HEK293T (cell line): ENCODE measurements around the gene PBX1.

Source experiments
- CTCF ChIA-PET: fragments of 350-600 bp; formaldehyde crosslinking; extraction: SDS; loops from one replicate; lab custom pipeline; 2021; ENCODE audit warnings: antibody characterized with exemption, inconsistent platforms; lab: Yijun Ruan, JAX
- POLR2A ChIA-PET: fragments of 350-600 bp; formaldehyde crosslinking; extraction: SDS; loops from one replicate; lab custom pipeline; 2020; ENCODE audit warnings: antibody characterized with exemption, inconsistent platforms; lab: Yijun Ruan, JAX
- DNase-seq: peaks from one replicate; pipeline ENCODE4 v3.0.0; 2012; ENCODE audit warnings: mixed read lengths; ENCODE audit errors: extremely low spot score
- ARNT ChIP-seq: fragments of 450-650 bp; IDR thresholded peaks from 2 replicates; pipeline ENCODE4 v1.6.1; 2017; ENCODE audit warnings: mild to moderate bottlenecking
- BHLHE40 ChIP-seq: fragments of 450-650 bp; IDR thresholded peaks from 2 replicates; pipeline ENCODE4 v1.6.1; 2016; ENCODE audit warnings: mild to moderate bottlenecking, moderate library complexity, borderline replicate concordance
- CTBP1 ChIP-seq: fragments of 450-650 bp; IDR thresholded peaks from 2 replicates; pipeline ENCODE4 v1.6.1; 2016; ENCODE audit warnings: borderline replicate concordance
- ELF4 ChIP-seq: fragments of 450-650 bp; IDR thresholded peaks from 2 replicates; pipeline ENCODE4 v1.6.1; 2017; ENCODE audit warnings: antibody characterized with exemption
- FOXA1 ChIP-seq: fragments of 450-650 bp; IDR thresholded peaks from 2 replicates; pipeline ENCODE4 v1.6.1; 2016; ENCODE audit warnings: mild to moderate bottlenecking
- FOXK2 ChIP-seq: fragments of 450-650 bp; IDR thresholded peaks from 2 replicates; pipeline ENCODE4 v1.6.1; 2016; ENCODE audit warnings: mild to moderate bottlenecking
- FOXM1 ChIP-seq: fragments of 450-650 bp; IDR thresholded peaks from 2 replicates; pipeline ENCODE4 v1.6.1; 2017; ENCODE audit warnings: mild to moderate bottlenecking, borderline replicate concordance
- HDGF ChIP-seq: fragments of 450-650 bp; IDR thresholded peaks from 2 replicates; pipeline ENCODE4 v1.6.1; 2017; ENCODE audit warnings: antibody characterized with exemption, borderline replicate concordance
- L3MBTL2 ChIP-seq: fragments of 450-650 bp; conservative IDR thresholded peaks from 2 replicates; pipeline ENCODE4 v1.6.1; 2016; ENCODE audit warnings: mild to moderate bottlenecking
- LEF1 ChIP-seq: fragments of 450-650 bp; IDR thresholded peaks from 2 replicates; pipeline ENCODE4 v1.6.1; 2017; ENCODE audit warnings: mild to moderate bottlenecking, borderline replicate concordance
- NFRKB ChIP-seq: fragments of 450-650 bp; IDR thresholded peaks from 2 replicates; pipeline ENCODE4 v1.6.1; 2016; ENCODE audit warnings: mild to moderate bottlenecking, moderate library complexity
- PKNOX1 ChIP-seq: fragments of 450-650 bp; IDR thresholded peaks from 2 replicates; pipeline ENCODE4 v1.6.1; 2016
- SP1 ChIP-seq: fragments of 450-650 bp; IDR thresholded peaks from 2 replicates; pipeline ENCODE4 v1.6.1; 2017
- SUZ12 ChIP-seq: fragments of 450-650 bp; IDR thresholded peaks from 2 replicates; pipeline ENCODE4 v1.6.1; 2016; ENCODE audit warnings: mild to moderate bottlenecking
- TARDBP ChIP-seq: fragments of 450-650 bp; IDR thresholded peaks from 2 replicates; pipeline ENCODE4 v1.6.1; 2016
- ZNF384 ChIP-seq: fragments of 450-650 bp; IDR thresholded peaks from 2 replicates; pipeline ENCODE4 v1.6.1; 2016

Gene PBX1

DNA sequence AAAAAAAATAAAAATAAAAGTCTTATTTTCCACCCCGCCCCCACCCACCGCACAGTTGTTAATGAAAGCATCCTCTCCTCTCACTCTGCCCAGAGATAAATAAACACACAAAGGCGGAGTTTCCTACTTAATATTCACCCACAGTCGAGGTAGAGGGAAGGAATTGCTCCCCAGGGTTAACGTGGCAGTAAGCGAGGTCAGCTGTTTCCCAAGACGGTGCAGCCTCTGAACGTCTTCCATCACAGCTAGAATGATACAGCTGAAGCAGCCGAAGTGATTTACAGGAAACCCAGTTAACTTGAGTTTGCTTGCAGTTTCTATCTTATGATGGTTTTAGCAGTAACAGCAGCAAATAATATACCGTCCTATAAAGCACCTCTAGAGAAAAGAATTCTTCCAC is 283.9 kb downstream of the PBX1 start:
- ChIA-PET CTCF (no interaction called here), POLR2A (no interaction called here)
- no peak for DNase-seq
- TF ChIP-seq ARNT: no peak
- TF ChIP-seq LEF1: no peak
- no peak for TF ChIP-seq FOXA1
- no peak for TF ChIP-seq ZNF384
- TF ChIP-seq PKNOX1: no peak
- TF ChIP-seq SP1: no peak
- TF ChIP-seq CTBP1: no peak
- TF ChIP-seq NFRKB: no peak
- no peak for TF ChIP-seq BHLHE40
- TF ChIP-seq SUZ12: no peak
- TF ChIP-seq FOXK2: no peak
- TF ChIP-seq FOXM1: no peak
- no peak for TF ChIP-seq HDGF
- TF ChIP-seq L3MBTL2: no peak
- TF ChIP-seq TARDBP: no peak

DNA sequence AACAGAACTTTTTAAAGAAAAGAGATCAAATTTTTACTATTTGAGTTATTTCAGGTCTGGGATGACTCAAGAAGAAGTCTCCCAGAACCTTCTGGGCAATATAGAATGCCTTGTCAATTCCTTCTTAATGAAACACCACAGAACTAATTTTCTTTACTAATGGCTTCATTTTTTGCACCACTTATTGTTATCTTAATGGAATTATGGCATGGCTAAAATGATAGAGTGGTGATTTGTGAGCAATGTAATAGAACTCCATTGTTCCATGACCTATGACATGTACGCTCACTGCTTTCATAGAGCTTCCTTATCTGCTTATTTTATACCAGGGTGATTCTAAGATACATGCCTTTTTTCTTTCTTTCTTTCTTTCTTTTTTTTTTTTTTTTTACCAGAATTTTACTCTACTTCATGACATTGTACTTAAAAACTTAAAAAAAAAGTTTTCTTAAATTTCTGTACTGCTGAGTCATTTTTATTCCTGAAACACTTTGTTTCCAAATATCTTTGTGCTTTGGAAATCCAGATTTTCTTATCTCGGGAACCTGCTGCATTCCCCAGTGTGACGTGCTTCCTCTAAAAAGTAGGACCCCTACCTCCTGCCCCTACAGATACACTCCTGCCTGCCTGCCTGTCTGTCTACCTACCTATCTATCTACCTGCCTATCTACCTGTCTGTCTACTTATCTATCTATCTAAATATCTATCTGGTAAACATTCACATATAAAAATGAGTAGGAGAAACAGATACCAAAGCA is 284.9 kb downstream of the PBX1 start:
- ChIA-PET CTCF (no interaction called here), POLR2A (no interaction called here)
- no peak for TF ChIP-seq FOXM1
- DNase-seq: no peak

- DNase-seq: no peak
- TF ChIP-seq SP1: no peak
- no peak for TF ChIP-seq FOXM1
- no peak for TF ChIP-seq CTBP1
- POLR2A ChIA-PET: no interaction called here
- CTCF ChIA-PET: no interaction called here
Observed at GRCh38 chr1:164846731-164847691, 288.0 kb downstream of the PBX1 start.

DNA sequence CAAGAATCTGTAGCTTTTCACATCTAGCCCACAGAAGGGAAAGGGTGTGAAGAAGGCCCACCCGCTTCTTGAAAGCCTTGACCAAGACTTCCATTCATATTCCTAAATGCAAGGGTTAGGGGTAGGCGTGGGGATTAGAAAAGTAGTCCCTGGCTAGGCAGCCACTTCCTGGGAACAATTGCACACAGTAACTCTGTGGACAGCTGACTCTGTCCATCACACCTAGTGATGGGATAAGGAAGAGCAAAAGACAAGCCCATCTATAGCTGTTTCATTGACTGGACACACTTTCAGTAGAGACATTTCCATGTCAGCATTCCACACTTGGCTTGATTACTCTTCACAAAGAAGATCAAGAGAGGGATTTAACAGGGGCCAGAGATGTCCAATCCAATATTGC is 294.2 kb downstream of the PBX1 start:
- no peak for TF ChIP-seq SUZ12
- TF ChIP-seq FOXM1: no peak
- TF ChIP-seq TARDBP: no peak
- no peak for TF ChIP-seq ZNF384
- CTCF ChIA-PET: interaction anchor here (0.6 kb wide), 1 partner anchor 795 kb away, joined by 4 read pairs; no protein-coding TSS in a partner anchor
- DNase-seq: no peak
- POLR2A ChIA-PET: no interaction called here

- ChIA-PET CTCF (no interaction called here), POLR2A (no interaction called here)
- TF ChIP-seq ELF4 (no peak), FOXK2 (no peak), FOXM1 (no peak), ARNT (no peak), SUZ12 (no peak), HDGF (no peak), SP1 (no peak), CTBP1 (no peak), TARDBP (no peak), ZNF384 (no peak), LEF1 (no peak)
- DNase-seq: no peak
Observed at GRCh38 chr1:164855716-164856329, 296.8 kb downstream of the PBX1 start.

GRCh38 chr1:164856381-164856780 is 297.4 kb downstream of the PBX1 start:
- TF ChIP-seq CTBP1: no peak
- no peak for TF ChIP-seq SP1
- no peak for TF ChIP-seq FOXA1
- TF ChIP-seq NFRKB: no peak
- no peak for TF ChIP-seq LEF1
- no peak for TF ChIP-seq PKNOX1
- TF ChIP-seq L3MBTL2: no peak
- TF ChIP-seq FOXK2: no peak
- TF ChIP-seq BHLHE40: no peak
- TF ChIP-seq TARDBP: no peak
- no peak for TF ChIP-seq ZNF384
- TF ChIP-seq HDGF: no peak
- no peak for DNase-seq
- ChIA-PET POLR2A (no interaction called here), CTCF (no interaction called here)

GRCh38 chr1:164857439-164857838 is 298.5 kb downstream of the PBX1 start:
- TF ChIP-seq LEF1 (no peak), CTBP1 (no peak), NFRKB (no peak), FOXA1 (no peak), PKNOX1 (no peak), ELF4 (no peak), TARDBP (no peak), ZNF384 (no peak), L3MBTL2 (no peak), HDGF (no peak), SP1 (no peak), BHLHE40 (no peak), FOXK2 (no peak), ARNT (no peak), SUZ12 (no peak), FOXM1 (no peak)
- POLR2A ChIA-PET: no interaction called here

More at GRCh38 chr1:164857439-164857838, 298.5 kb downstream of the PBX1 start:
- CTCF ChIA-PET: no interaction called here
- no peak for DNase-seq
